GM12892 (cell line): ENCODE results near the gene TM9SF1.
A peak's percentile ranks its signal among the peaks of the same experiment; 100 is the strongest.
"Not testable (repeated sequence)": the region's sequence is repeated elsewhere in the genome, so short reads cannot be mapped to it uniquely, and the experiment has no call there.

ENCODE experiments used
- DNase-seq: peaks from one replicate; pipeline ENCODE4 v3.0.0; 2011; ENCODE audit not compliant: insufficient read length
- FAIRE-seq: peaks from 2 replicates; lab custom pipeline; 2011; peaks lifted over from hg19 to GRCh38; lab: Jason Lieb, UNC
- POLR2A ChIP-seq: IDR thresholded peaks from 2 replicates; pipeline ENCODE4 v1.6.1; 2011; ENCODE audit warnings: low read depth, low read length, control low read depth
- POLR2AphosphoS5 ChIP-seq: IDR thresholded peaks from 2 replicates; pipeline ENCODE4 v1.6.1; 2011; ENCODE audit warnings: low read depth, low read length, control low read depth
- TAF1 ChIP-seq: IDR thresholded peaks from 2 replicates; pipeline ENCODE4 v1.6.1; 2011; ENCODE audit warnings: low read depth, mild to moderate bottlenecking, control low read depth, low read length, borderline replicate concordance

TM9SF1 gene

DNA sequence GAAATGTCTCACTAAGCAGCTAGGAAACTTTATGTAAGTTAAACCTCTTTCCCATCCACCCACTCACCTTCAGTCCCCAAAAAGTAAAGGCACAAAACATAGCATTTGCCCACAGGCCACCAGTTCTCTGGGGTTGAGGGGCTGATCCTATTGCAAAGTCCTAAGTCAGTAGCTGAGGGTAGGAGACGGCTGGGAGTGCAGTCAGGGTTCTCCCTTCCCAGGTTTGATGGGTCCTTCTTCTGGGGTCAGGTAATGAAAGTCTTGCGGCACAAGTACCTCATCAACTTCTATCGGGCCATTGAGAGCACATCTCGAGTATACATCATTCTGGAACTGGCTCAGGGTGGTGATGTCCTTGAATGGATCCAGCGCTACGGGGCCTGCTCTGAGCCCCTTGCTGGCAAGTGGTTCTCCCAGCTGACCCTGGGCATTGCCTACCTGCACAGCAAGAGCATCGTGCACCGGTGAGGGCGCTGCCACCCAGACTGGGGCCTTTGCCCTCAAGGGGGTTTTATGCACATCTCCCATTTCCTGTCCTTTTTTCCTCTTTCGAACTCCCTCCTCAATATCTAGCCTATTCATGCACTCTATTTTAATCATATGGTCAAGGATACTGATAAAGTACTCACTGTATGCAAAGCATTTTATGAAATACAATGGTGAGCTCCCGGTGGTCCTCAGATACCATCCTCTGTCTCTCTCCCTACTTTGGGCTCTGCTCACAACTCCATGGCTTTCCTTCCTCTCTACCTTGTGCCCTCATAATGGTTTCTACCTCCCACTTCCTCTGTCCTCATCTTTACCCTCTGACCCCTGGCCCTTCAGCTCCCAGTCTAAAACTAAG, 11.2 kb upstream of the TM9SF1 start:
- FAIRE-seq, result no peak
- no peak for DNase-seq
- TF ChIP-seq POLR2AphosphoS5, result no peak
- TF ChIP-seq TAF1, result no peak
- TF ChIP-seq POLR2A, result no peak

DNA sequence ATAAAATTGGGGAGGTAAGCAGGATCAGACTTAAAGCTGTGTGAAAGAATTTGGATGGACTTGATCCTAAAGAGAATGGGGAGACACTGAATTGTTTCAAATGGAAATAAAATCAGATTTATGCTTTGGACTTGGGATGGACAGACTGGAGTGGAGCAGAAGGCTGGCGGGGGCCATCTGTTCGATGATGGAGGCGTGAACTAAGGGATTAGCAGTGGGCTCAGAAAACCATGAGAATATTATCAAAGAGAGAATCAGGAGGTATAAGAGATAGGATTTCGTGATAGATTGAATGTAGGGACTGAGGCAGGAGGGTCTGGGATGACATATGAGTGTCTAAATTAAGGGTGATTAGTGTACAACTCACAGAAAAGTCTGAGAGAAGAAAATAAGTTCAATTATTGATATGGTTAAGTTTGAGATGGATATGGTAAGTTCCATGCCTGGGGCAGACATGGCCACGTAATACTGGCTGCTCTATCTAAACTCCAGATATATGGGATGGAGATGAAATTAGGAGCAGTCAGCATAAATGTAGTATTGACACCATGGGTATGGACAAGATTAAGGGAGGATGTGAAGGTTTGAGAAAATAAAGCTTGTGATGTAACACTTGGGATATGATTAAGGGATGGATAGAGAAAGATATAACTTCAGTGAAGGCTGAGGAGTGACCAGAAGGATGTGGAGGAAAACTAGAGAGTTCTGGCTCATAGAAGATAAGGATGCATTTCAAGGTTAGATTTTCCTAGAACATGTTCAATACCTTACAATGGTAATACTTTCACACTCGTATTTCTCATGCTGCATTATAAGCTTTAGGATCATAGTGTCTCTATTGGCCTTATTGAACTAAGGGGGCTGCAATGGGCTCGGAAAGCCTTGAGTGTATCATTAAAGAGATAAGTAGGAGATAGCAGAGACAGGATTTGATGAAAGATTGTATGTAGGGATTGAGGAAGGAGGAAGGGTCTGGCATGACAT, 9.2 kb upstream of the TM9SF1 start:
- FAIRE-seq, result no peak
- TF ChIP-seq POLR2A (0 out of 2 replicates have a peak, but pooled peaks have one; percentile 1), TAF1 (no peak)
- DNase-seq, result no peak

DNA sequence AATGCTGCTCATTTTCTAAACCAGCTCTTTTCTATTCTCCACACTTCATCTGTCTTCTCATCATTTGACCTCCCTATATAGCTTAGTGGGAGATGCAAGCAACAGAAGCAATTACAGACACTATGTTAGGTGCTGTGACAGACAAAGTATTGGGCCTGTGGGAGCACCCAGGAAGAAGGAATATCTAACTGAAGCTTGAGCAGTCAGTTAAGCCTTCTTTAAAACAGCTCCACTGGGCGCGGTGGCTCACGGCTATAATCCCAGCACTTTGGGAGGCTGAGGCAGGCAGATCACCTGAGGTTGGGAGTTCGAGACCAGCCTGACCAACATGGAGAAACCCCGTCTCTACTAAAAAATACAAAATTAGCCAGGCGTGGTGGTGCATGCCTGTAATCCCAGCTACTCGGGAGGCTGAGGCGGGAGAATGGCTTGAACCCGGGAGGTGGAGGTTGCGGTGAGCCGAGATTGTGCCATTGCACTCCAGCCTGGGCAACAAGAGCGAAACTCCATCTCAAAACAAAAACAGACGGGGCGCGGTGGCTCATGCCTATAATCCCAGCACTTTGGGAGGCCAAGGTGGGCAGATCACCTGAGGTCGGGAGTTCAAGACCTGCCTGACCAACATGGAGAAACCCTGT, 8.1 kb upstream of the TM9SF1 start:
- FAIRE-seq, DNase-seq: not testable (repeated sequence)

DNA sequence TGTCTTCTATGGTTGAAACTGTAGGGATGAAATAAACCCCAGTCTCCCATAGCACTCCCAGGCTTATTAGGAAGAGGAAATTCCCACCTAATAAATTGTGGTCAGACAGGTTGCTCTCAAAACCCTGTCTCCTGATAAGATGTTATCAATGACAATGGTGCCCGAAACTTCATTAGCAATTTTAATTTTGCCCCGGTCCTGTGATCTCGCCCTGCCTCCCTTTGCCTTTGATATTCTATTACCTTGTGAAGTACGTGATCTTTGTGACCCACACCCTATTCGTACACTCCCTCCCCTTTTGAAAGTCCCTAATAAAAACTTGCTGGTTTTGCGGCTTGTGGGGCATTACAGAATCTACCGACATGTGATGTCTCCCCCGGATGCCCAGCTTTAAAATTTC, 7.3 kb upstream of the TM9SF1 start:
- FAIRE-seq, DNase-seq: not testable (repeated sequence)

DNA sequence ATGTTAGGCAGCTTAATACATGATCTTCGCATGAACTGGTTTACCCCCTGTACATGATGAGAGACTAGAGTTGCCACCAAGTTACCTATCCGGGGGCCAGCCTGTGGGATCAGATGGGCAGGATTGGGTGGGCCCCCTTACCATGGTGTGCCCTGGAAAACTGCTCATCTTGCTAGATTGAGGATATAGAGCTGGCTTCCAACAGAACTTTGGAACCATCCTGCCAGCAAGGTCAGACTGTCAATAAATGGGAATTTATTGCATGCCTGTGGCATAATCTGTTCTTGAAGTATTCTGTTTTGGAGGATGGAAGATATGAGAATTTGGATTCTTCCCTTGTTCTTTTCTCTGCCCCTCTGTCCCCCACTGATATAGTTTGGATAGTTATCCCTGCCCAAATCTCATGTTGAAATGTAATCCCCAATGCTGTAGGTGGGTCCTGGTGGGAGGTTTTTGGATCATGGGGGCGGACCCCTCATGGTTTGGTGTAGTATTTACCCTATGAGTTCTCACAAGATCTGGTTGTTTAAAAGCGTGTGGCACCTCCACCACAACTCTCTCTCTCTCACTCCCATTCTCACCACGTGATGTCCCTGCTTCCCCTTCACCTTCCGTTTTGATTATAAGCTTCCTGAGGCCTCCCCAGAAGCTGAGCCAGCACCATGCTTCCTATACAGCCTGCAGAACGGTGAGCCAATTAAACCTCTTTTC, 3.7 kb upstream of the TM9SF1 start:
- FAIRE-seq (no peak), DNase-seq (no peak)
- TF ChIP-seq POLR2AphosphoS5 (no peak), POLR2A (no peak), TAF1 (no peak)

DNA sequence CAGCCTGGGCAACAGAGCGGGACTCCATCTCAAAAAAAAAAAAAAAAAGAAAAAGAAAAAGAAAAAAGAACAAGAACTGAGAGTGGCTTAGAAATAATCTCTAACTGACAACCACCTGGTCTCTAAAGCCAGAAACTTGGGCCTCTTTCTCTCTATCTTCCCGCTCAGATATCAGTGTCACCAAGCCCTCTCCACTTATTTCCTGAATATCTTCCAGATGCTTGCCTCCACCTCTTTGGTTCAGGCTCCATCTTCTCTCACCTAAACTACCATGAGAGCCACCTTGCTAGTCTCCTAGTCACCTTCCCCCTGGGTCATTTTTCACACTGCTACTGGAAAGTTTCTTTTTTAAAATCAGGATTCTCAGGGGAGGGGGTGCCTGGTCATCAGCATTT, 1.8 kb upstream of the TM9SF1 start:
- TF ChIP-seq POLR2A, result no peak
- TF ChIP-seq POLR2AphosphoS5, result no peak
- no peak for TF ChIP-seq TAF1
- DNase-seq, result no peak
- no peak for FAIRE-seq

DNA sequence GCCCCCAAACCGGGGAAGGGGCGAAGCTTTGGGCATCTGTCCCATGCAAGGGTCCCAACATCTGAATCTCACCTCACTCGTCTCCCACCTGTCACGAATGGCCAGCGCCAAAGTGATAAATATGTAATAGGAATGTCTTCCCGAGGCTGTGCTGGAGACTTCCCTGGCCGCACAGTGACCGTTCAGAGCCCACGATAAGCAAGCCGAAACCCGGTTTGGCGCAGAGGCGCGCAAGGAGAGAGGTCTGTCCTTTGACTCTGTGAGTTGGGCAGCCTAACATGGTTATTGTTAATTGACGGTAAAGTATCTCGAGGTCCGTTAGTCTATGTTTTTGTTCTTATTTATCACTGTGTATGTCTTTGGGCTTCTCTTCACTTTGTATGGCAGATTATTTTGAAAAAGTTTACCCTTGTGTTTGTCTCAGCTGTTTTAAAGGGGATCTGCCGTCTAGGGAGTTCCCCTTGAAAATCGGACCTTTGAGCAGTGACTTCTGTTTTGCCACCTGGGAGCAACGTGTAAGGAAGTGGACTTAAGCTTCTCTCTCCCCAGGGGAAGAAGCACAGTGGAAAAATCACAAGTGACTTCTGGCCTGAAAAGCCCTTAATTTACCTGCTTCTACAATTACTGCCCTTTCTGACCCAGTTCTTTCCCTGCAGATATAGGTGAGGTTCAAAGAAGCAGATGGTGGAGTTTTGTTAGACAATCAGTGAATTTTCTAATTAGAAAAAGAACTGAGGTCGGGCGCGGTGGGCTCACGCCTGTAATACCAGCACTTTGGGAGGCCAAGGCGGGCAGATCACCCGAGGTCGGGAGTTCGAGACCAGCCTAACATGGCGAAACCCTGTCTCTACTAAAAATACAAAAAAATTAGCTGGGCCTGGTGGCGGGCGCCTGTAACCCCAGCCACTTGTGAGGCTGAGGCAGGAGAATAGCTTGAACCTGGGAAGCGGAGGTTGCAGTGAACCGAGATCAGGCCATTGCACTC, 1.1 kb upstream of the TM9SF1 start:
- FAIRE-seq (peak; percentile 53), DNase-seq (no peak)
- TF ChIP-seq POLR2AphosphoS5, result no peak; the same call in 1 of the 2 replicates
- TF ChIP-seq POLR2A, result no peak
- no peak for TF ChIP-seq TAF1

DNA sequence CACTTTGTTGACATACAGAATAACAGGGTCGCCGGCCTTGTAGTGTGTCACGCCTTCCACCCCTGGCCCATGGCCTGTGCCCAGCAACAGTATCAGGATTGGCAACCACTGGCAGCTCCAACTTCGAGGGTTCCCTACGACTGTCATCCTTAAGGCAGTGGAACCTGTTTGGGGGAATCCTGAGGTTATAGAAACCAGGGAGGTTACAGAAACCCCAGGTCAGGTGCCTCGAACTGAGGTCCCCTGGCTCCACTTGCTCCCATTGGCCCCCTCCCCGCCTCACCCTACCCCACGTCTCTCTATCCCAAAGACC, 412 bp downstream of the TM9SF1 start:
- FAIRE-seq (no peak), DNase-seq (no peak)
- no peak for TF ChIP-seq POLR2A
- TF ChIP-seq TAF1, result no peak
- TF ChIP-seq POLR2AphosphoS5, result no peak

DNA sequence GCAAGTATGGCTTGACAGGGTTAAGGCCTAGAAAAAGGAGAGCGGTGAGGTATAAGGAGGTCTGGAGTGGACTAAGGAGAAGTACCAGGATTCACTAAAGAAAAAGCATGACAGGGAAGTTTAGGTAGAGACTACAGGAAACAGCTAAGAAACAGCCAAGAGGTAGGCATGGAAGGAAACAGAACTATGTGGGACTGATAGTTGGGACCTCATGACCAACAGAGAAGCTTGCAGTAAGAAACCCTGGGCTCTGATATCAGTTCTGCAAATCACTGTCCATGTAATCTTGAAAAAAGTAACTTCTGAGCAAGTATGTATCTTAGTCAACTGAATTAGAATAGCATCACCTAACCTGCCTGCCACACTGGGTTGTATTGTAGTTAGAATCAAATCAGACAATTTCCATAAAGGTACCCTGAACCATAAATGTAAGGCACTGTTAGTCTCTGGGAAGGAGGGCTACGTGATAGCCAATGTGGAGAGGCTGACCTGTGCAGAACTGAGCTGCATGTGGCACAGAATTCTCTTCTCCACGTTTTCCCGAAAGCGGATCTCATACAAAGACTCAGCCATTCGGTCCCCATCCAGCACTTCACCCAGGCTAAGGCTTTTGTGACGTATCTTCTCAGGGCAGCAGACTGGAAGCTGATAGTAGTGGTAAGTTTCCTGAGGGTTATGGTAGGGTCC, 912 bp downstream of the TM9SF1 start:
- TF ChIP-seq TAF1 (no peak), POLR2AphosphoS5 (no peak), POLR2A (no peak)
- FAIRE-seq (no peak), DNase-seq (no peak)

DNA sequence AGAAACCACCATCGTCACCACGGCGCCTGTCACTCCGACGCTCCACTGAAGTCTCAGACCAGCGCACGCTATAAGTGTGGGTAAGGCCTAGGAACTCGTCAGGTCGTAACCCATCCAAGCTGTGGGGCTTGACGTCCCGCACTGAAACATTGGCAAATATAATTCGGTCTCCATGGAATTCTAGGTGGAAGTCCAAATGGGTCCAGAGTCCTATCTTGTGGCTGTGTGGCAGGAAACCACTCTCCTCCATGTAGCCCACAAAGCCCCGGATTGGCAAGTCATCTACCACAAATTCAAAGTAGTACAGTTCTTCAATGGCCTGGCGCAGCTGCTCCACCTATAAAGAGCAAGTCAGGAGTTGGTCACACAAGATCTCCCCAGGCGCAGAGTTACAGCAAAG, 2.3 kb downstream of the TM9SF1 start:
- no peak for TF ChIP-seq POLR2AphosphoS5
- no peak for TF ChIP-seq TAF1
- TF ChIP-seq POLR2A, result no peak
- FAIRE-seq (no peak), DNase-seq (no peak)
